ENCODE results near the gene PMPCA.

Gene PMPCA

DNA sequence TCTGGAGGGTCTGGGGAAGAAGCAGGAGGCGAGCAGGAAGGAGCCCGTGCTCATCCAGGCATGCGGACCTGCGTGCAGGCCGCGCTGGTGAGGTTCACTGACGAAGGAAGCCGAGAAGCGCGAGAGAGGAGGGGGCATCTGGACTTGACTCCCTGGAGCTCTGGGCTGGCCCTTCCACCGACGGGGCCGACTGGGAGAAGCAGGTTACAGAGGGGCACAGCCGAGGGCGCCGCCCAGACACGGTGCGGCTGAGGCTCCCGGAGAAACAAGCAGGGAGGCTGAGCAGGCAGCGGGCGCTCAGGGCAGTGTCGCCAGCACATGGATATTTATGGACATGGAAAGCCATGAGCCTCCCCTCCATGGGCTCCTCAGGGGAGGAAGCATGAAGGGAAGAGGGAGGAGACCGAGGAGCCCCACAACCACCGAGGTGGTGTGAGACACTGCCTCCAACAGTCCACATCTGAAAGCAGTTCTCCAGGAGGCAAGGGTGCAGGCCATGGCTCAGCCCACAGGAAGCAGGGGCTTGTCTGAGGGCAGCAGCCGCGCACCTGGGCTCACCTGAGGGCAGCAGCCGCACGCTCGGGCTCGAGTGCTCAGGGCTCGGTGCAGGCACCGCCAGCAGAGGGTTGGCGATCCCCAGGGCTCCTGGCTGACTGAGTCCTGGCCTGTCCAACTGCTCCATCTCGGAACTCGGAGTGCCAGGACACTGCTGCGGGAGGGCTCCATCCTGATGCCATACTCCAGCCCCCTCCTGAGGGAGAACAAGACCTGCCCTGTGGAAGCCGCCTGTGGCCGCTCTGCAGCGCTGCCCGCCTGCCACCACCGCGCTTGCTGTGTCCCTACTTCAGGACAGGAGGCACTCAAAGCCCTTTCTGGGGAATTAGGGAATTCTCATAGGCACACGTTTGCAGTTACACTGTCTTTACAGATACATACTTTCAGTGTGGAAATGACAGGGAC is 44.9 kb downstream of the PMPCA start:
- no peak for DNase-seq (ENCODE audit: low read depth in 2 of 2, low spot score in 1 of 2)

DNA sequence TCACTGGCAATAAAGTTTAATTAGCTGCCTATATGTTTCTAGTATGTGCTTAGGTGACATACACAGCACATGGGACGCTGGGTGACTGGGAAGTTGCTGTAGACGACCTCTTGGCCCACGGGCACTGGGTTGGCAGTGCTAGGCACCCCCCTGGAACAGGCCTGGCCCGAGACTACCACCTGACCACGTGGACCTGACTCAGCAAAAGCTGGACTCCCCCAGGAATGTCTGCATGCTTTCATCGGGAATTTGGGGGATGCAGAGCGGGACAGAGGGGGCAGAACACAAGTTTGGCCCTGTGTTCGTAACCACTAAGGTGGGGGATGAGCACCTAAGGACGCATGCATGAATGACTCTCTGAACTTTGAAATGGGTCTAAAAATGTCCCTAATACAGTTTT is 45.8 kb downstream of the PMPCA start:
- no peak for DNase-seq (ENCODE audit: low read depth in 2 of 2, low spot score in 1 of 2)

DNA sequence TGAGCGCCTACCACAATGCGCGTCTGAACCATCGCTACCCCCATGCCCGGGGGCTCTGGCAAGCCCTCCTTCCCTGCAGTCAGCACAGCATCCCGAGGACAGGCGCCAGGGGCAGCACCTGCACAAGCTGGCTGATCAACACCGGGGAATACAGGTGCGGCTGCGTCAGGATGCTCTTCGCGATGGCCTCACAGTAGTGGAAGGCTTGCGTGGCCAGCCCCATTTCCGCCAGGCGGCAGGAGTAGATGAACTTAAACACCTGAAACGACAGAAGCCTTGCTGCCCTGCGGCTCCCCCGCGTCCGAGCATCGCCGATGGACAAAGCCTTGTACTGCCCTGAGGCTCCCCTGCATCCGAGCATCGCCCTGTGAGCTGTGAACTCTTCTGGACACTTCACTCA is 46.9 kb downstream of the PMPCA start:
- DNase-seq (ENCODE audit: low read depth in 2 of 2, low spot score in 1 of 2): no peak

DNA sequence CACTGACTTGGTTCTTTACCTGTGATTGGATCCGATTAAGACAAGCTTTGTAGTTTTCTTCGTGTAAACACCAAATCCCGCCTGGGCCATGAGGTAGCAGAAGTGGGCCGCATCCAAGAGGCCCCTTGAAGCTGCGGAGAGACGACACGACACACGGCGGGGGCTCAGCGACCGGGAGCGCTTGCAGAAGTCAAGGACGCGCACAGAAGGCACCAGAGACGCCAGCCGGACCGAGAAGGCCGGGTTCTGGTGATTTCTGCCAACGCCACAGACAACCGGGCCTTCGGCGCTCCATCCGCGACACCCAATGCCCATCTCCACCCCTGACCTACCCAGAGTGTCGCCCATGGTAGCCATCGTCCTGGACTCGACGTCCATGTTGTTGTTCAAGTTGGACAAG is 49.0 kb downstream of the PMPCA start:
- no peak for DNase-seq (ENCODE audit: low read depth in 2 of 2, low spot score in 1 of 2)

DNA sequence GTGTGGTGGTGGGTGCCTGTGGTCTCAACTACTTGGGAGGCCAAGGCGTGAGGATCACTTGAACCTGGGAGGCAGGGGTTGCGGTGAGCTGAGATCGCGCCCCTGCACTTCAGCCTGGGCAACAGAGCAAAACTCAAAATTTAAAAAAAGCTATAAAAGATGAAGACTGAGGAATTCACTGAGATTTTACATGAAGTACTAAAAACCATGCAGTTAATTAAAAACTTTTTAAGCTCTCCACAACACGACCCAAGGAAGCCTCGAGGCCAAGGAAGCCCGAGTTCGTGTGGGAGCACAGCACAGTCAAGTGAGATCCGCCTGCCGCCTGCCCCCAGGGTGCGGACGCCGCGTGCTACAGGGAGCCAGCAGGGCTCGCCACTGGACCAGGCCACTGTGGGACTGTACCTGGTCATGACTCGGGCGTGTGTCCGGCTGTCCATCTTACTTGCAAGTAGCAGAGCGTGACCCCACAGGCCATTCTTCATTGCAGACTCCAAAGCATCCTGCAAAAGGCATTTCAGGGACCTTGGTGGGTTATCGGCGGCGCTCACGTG is 50.4 kb downstream of the PMPCA start:
- no peak for DNase-seq (ENCODE audit: low read depth in 2 of 2, low spot score in 1 of 2)

DNA sequence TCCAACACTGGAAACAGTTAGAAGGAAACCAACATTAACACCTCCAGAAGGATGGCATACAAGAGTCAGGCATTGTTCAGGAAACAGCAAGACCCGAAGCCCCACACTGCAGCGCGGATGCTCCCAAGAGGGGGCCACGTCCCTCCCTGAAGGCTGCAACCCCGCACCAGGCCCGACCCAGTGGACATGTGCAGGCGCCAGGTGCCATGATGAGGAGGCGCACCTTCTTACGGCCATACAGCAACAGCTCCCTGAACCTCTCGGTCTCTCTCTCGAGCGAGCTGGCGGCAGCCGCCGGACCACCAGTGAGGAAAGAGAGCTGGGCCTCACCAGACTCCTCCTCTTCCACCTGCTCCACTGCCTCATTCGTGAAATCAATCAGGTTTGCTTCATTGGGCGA is 52.2 kb downstream of the PMPCA start:
- DNase-seq (ENCODE audit: low read depth in 2 of 2, low spot score in 1 of 2): no peak

DNA sequence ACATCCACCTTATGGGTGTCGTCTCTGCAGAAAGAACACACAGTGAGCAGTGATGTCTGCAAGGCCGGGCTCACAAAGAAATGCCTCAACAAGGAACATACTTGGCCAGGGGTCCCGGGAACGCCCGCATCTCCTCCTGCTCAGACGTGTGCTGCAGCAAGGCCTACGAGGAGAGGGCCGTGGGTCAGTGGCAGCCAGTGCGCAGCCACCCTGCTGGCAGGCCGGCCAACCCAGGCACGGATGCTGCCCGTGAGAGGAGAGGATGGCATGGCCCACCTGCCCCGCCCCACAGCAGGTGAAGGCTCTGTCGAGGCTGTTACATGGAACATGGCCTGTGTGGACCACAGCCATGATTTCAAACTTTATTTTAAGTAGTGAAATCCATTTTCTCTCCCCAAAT is 53.1 kb downstream of the PMPCA start:
- no peak for DNase-seq (ENCODE audit: low read depth in 2 of 2, low spot score in 1 of 2)

DNA sequence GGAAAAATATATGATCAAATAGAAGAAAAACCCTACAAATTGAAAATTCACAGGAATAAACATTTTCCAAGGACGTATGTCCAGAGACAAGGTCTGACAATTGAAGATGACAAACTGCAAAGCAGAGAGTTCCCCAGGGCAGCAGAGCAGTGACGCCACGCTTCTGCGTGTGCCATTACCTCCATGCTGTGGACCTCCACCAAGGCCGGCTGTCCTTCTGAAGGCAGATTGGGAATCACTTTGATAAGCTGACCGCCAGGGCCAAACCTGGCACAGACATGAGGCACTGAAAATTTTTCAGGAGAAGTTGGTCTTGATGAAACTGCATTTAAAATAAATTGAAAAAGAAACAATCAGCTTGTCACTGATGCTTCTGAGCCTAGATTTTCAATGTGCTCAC is 53.8 kb downstream of the PMPCA start:
- no peak for DNase-seq (ENCODE audit: low read depth in 2 of 2, low spot score in 1 of 2)

DNA sequence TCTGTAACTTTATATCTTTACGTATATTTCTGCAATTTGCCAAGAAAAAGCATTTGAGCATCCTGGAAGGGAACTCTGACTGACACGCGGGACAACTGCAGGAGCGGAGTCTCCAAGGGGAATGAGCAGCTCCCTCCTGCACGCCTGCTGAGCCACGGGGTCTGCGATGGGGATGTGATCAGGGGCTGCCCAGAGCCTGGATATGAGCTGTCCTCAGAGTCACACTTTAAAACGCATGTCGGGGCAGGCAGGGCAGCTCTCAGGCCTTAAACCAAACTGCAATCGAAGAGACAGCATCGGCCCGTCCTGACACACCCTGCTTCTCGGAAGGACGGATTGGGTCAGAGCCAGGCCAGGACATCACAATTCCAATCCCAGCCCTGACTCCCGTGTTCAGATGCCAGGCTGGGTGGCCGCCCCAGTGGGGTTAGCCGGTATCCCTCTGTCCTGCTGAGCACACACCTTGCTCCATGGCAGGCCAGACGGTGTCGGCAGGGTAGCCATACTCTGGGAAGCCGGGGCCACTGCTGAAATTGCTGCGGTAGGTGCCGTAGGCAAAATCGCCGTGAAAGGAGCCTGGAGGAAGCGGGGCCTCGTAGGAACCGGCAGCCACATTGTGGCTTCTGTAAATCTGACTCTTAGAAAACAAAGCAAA is 55.2 kb downstream of the PMPCA start:
- no peak for DNase-seq (ENCODE audit: low read depth in 2 of 2, low spot score in 1 of 2)

DNA sequence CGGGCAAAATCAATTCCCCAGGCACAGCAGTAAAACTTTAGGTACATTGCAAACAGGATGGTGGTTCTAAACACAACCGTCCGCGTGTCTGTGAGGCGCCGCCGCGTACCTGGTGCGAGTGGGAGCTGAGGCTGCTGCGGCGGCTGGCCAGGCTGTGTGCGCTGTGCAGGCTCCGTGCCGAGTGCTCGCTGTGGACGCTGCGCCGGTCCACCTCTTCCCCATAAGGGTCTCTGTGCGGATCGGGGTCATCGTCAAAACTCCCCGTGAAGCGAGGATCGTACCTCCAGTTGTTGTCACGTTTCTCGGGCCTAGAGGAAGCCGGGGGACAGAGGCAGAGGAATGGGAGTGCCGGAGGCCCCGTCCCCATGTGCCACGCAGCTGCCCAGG is 55.7 kb downstream of the PMPCA start:
- no peak for DNase-seq (ENCODE audit: low read depth in 2 of 2, low spot score in 1 of 2)

DNA sequence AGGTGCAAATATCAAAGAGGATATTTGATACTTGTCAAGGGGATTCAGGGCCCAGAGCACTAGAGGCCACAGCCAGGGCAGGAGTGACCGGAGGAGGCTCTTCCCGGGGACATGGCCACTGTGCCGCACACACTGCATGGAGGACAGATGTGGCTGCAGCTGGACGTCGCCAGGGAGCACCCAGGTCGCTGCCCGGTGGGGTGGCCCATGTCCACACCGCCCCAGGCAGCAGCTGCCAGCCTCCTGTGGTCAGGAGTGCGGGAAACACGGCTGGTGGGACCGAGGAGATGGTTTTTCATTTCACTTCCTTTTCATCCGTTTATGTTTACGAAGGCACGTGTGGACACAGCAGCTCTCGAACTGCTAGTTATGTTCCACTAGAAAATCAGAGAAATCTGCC is 57.3 kb downstream of the PMPCA start:
- no peak for DNase-seq (ENCODE audit: low read depth in 2 of 2, low spot score in 1 of 2)

DNA sequence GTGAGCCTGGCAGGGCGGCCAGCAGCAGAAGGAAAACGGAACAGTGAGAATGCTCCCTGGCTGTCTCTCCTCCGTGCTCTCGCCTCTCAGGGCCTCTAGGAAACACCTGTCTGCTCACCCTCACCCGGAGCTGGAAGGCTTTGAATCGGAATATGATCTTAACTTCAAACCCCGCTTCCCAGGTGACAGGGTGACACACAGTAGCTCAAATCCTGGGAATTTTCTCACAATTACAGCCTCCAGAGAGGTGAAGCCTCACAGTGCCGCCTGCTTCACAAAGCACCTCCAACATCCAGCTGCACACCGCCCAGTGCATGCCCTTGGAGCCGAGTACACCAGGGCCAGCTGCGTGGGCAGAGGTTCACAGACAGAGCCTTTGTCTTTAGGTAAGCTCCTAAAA is 59.9 kb downstream of the PMPCA start:
- no peak for DNase-seq (ENCODE audit: low read depth in 2 of 2, low spot score in 1 of 2)

DNA sequence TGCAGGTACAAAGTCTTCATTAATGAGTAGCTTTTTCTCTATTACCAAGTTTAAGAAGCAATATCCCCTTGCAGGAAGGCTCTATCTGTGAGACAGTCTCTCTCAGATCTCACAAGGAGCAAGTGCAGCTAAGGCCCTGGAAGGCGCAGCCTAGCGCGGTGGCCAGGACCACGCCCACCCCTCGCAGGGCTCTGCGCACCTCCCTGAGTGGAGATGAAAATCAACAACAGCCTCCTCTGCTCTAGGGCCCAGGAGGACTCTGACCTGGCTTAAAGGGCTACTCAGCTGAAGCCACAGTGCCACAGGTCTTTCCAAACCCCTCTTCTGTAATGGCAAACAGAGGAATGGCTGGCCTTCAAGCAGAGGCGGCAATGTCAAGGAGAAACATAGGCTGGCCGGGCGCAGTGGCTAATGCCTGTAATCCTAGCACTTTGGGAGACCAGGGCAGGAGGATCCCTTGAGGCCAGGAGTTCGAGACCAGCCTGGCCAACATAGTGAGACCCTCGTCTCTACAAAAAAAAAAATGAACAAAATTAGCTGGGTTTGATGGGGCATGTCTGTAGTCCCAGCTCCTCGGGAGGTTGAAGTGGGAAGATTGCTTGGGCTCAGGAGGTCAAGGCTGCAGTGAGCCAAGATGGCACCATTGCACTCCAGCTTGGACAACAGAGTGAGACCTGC is 60.5 kb downstream of the PMPCA start:
- no peak for DNase-seq (ENCODE audit: low read depth in 2 of 2, low spot score in 1 of 2)

DNA sequence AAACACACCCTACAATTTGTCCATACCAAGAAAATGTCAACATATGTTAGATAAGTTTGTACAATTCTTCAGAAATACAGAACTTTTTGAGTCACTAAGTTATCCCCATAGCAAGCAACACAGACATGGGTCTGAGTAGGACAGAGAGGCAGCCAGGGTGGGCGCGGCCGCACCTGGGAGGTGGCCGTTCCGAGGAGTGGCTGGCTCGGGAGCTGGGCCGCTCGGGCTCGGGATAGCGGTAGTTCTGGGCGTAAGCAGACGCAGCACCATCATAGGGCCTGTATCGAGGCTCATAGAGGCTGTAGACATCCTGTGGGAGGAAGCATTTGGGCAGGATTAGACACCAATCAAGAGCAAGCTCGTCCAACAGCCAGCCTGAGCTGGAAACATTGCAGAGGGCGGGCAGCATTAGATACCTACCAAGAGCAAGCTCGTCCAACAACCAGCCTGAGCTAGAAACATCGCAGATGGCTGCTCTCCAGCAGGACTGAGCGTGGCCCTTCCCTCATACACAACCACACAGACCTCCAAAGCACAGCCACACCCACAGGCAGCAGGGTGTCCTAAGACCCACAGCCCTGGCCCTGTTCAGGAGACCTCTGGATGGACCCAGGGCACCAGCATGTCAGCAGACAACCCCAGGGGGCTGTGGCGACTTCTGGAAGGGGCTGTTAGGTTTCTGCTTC is 61.5 kb downstream of the PMPCA start:
- DNase-seq (ENCODE audit: low read depth in 2 of 2, low spot score in 1 of 2): no peak

DNA sequence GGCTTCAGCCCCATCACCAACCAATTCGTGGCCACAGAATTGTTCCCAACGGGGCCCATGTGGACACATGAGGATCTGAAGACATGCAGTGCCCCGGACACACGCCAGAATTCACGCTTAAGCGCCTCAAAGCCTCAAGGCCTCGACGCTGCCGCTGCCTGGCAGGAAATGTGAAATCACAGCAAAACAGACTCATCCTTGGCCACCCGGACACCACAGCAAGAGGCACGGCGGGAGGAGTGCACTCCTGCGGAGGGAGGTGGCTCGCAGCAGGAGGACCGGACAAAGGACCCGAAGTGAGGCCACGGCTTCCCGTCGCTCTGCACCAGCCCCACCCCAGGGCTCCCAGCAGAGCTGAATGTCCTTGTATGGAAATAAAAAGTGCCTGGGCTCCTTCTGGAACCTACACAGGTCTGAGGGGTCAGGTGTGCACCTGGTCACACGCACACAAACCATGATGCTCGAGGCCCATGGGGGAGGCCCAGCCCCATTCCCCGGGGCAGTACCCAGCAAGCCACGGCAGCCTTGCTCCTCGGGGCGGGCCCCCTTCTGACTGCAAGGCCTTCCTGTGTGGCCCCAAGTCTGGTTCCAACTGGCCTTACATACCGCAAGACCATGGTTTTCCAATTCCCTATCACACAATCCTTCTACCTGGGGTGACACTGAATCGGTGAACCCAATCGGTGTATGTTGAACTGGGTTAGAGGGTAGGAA is 62.3 kb downstream of the PMPCA start:
- no peak for DNase-seq (ENCODE audit: low read depth in 2 of 2, low spot score in 1 of 2)

DNA sequence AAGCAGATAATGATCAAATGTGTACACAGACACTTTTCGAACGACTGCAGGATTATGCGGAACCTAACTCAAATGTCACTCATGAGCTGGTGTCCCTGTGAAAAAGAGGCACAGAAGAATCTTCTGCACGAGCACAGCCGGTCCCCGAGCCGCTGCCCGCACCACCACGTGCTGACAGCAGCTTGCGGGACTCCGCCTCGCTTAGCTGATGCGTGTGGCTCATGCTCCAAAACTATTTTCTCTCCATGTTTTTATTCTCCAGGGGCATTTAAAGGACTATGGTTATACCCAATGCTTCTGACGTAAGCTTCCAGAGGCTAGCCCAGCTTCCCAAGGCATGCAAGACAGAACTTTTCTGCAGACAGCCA is 62.9 kb downstream of the PMPCA start:
- DNase-seq (ENCODE audit: low read depth in 2 of 2, low spot score in 1 of 2): no peak
